Endothelial cell of umbilical vein (primary cell): ENCODE data around the gene PGM2L1.

ENCODE experiments used
- CTCF ChIP-seq, 2 donors: IDR thresholded peaks; 1 replicate in 1 of 2; 2 replicates in 1 of 2; pipeline ENCODE4 v1.5.1; 2011; ENCODE audit warnings: low read length in 2 of 2, mild to moderate bottlenecking in 2 of 2, moderate library complexity in 2 of 2, control low read depth in 1 of 2, inconsistent platforms in 1 of 2, low read depth in 1 of 2; ENCODE audit not compliant: insufficient read depth in 1 of 2; ENCODE audit errors: extremely low read depth in 1 of 2
- EZH2 ChIP-seq: IDR thresholded peaks from 2 replicates; pipeline ENCODE4 v1.6.1; 2012; ENCODE audit warnings: borderline replicate concordance, low read depth, mild to moderate bottlenecking, moderate library complexity, low read length, inconsistent platforms; ENCODE audit not compliant: severe bottlenecking
- MYC ChIP-seq: IDR thresholded peaks from one replicate; pipeline ENCODE4 v1.6.1; 2011; ENCODE audit warnings: mild to moderate bottlenecking, low read depth, low read length
- POLR2A ChIP-seq: IDR thresholded peaks from 2 replicates; pipeline ENCODE4 v1.6.1; 2012; ENCODE audit warnings: low read depth, mild to moderate bottlenecking, control low read depth, low read length
- POLR2AphosphoS5 ChIP-seq: IDR thresholded peaks from 2 replicates; pipeline ENCODE4 v1.6.1; 2012; ENCODE audit warnings: low read depth, mild to moderate bottlenecking, control low read depth, low read length, moderate library complexity; ENCODE audit not compliant: insufficient read depth

GRCh38 chr11:74345420-74345819 is 52.8 kb downstream of the PGM2L1 start:
- TF ChIP-seq CTCF (IDR thresholded peaks at IDR 0.05; ENCODE audit: extremely low read depth in 1 of 2, insufficient read depth in 1 of 2, low read depth in 1 of 2, low read length in 2 of 2) (no peak), POLR2AphosphoS5 (no peak), POLR2A (no peak), MYC (no peak), EZH2 (no peak)
